HUES64 (cell line): ENCODE data around the gene GATAD2A.

Experiments
- H3K27ac ChIP-seq: 2 replicates; pipeline ENCODE4 v1.7.0; 2013; ENCODE audit warnings: low read depth, low read length, inconsistent platforms
- H3K27me3 ChIP-seq: 2 replicates; pipeline ENCODE4 v1.6.1; 2013; ENCODE audit warnings: mild to moderate bottlenecking, low read length; ENCODE audit not compliant: insufficient read depth
- H3K36me3 ChIP-seq: 2 replicates; pipeline ENCODE4 v1.6.1; 2013; ENCODE audit warnings: mild to moderate bottlenecking, low read length; ENCODE audit not compliant: insufficient read depth
- H3K4me1 ChIP-seq: 2 replicates; pipeline ENCODE4 v1.6.1; 2013; ENCODE audit warnings: mild to moderate bottlenecking, low read length, moderate library complexity; ENCODE audit not compliant: insufficient read depth
- H3K4me3 ChIP-seq: 2 replicates; pipeline ENCODE4 v1.5.1; 2013; ENCODE audit warnings: mild to moderate bottlenecking, low read length, moderate library complexity
- H3K9ac ChIP-seq: 2 replicates; pipeline ENCODE4 v1.6.1; 2013; ENCODE audit warnings: mild to moderate bottlenecking, low read depth, low read length
- H3K9me3 ChIP-seq: 2 replicates; pipeline ENCODE4 v1.6.1; 2013; ENCODE audit warnings: low read depth, low read length; ENCODE audit not compliant: insufficient read depth
- WGBS: fragments of 150-250, 120-280 bp; methylation state at CpG from one replicate; pipeline ENCODE4 v1.1.7; 2013; ENCODE audit warnings: missing lambda C conversion rate; 5-methylcytosine and 5-hydroxymethylcytosine counted together

The GATAD2A gene

GRCh38 chr19:19499272-19499995 lies 94.0 kb downstream of the GATAD2A start:
- Histone ChIP-seq H3K36me3 (peaks cover 96% of the 10 kb centered on the region), H3K9me3 (no peaks in the 10 kb centered on the region), H3K9ac (no peak overlapping the region), H3K4me1 (no peaks in the 10 kb centered on the region), H3K27ac (no peak overlapping the region), H3K4me3 (no peak overlapping the region), H3K27me3 (no peaks in the 10 kb centered on the region)
- 94% methylated on average over 18 of the region's 18 CpGs for WGBS

- Histone ChIP-seq H3K4me3 (no peak overlapping the region), H3K36me3 (peaks cover 100% of the 10 kb centered on the region)
Observed at GRCh38 chr19:19500975-19501644, 95.6 kb downstream of the GATAD2A start.

GRCh38 chr19:19501798-19502197 lies 96.3 kb downstream of the GATAD2A start:
- Histone ChIP-seq H3K4me3 (no peak overlapping the region), H3K9ac (no peak overlapping the region), H3K27ac (no peak overlapping the region), H3K9me3 (no peaks in the 10 kb centered on the region), H3K36me3 (peaks cover 100% of the 10 kb centered on the region), H3K27me3 (no peaks in the 10 kb centered on the region), H3K4me1 (no peaks in the 10 kb centered on the region)
- WGBS = 96% methylated on average over 26 of the region's 26 CpGs

More at GRCh38 chr19:19500975-19501644, 95.6 kb downstream of the GATAD2A start:
- WGBS = 94% methylated on average over 34 of the region's 34 CpGs
- no peak overlapping the region for H3K9ac ChIP-seq
- H3K4me1 ChIP-seq = no peaks in the 10 kb centered on the region
- no peaks in the 10 kb centered on the region for H3K27me3 ChIP-seq
- H3K27ac ChIP-seq = no peak overlapping the region
- H3K9me3 ChIP-seq = no peaks in the 10 kb centered on the region

- Histone ChIP-seq H3K9me3 (no peaks in the 10 kb centered on the region), H3K27me3 (no peaks in the 10 kb centered on the region), H3K36me3 (peaks cover 100% of the 10 kb centered on the region), H3K4me1 (no peaks in the 10 kb centered on the region), H3K4me3 (no peak overlapping the region), H3K27ac (no peak overlapping the region), H3K9ac (no peak overlapping the region)
- WGBS = 97% methylated on average over 19 of the region's 19 CpGs
Observed at GRCh38 chr19:19502281-19502680, 96.8 kb downstream of the GATAD2A start.

- H3K27me3 ChIP-seq = no peaks in the 10 kb centered on the region
- 95% methylated on average over 18 of the region's 18 CpGs for WGBS
- no peak overlapping the region for H3K4me3 ChIP-seq
- H3K9me3 ChIP-seq = no peaks in the 10 kb centered on the region
- H3K27ac ChIP-seq = no peak overlapping the region
- H3K4me1 ChIP-seq = no peaks in the 10 kb centered on the region
- no peak overlapping the region for H3K9ac ChIP-seq
- peaks cover 98% of the 10 kb centered on the region for H3K36me3 ChIP-seq
Observed at GRCh38 chr19:19502808-19503602, 97.5 kb downstream of the GATAD2A start.

GRCh38 chr19:19504754-19505668 lies 99.5 kb downstream of the GATAD2A start:
- Histone ChIP-seq H3K9ac (no peak overlapping the region), H3K4me3 (no peak overlapping the region), H3K36me3 (peaks cover 78% of the 10 kb centered on the region), H3K27me3 (no peaks in the 10 kb centered on the region), H3K4me1 (no peaks in the 10 kb centered on the region), H3K9me3 (no peaks in the 10 kb centered on the region), H3K27ac (no peak overlapping the region)
- 95% methylated on average over 23 of the region's 23 CpGs for WGBS

- Histone ChIP-seq H3K27ac (no peak overlapping the region), H3K4me3 (no peak overlapping the region), H3K4me1 (no peaks in the 10 kb centered on the region), H3K9me3 (no peaks in the 10 kb centered on the region), H3K36me3 (peaks cover 71% of the 10 kb centered on the region), H3K27me3 (no peaks in the 10 kb centered on the region), H3K9ac (no peak overlapping the region)
- 96% methylated on average over 26 of the region's 27 CpGs for WGBS
Observed at GRCh38 chr19:19505669-19506326, 100.3 kb downstream of the GATAD2A start.

GRCh38 chr19:19506592-19506991 lies 101.1 kb downstream of the GATAD2A start:
- Histone ChIP-seq H3K36me3 (peaks cover 63% of the 10 kb centered on the region), H3K4me1 (no peaks in the 10 kb centered on the region), H3K27ac (no peak overlapping the region), H3K9ac (no peak overlapping the region), H3K4me3 (no peak overlapping the region), H3K27me3 (no peaks in the 10 kb centered on the region), H3K9me3 (no peaks in the 10 kb centered on the region)
- WGBS = 97% methylated on average over 12 of the region's 12 CpGs

- H3K36me3 ChIP-seq = peaks cover 55% of the 10 kb centered on the region
- no peak overlapping the region for H3K9ac ChIP-seq
- no peak overlapping the region for H3K4me3 ChIP-seq
- no peaks in the 10 kb centered on the region for H3K9me3 ChIP-seq
- H3K27me3 ChIP-seq = no peaks in the 10 kb centered on the region
- WGBS = 90% methylated on average over 8 of the region's 8 CpGs
- H3K4me1 ChIP-seq = no peaks in the 10 kb centered on the region
- H3K27ac ChIP-seq = no peak overlapping the region
Observed at GRCh38 chr19:19507354-19507753, 101.9 kb downstream of the GATAD2A start.

GRCh38 chr19:19508217-19508616 lies 102.7 kb downstream of the GATAD2A start:
- no peaks in the 10 kb centered on the region for H3K4me1 ChIP-seq
- no peaks in the 10 kb centered on the region for H3K27me3 ChIP-seq
- H3K9ac ChIP-seq = no peak overlapping the region
- H3K27ac ChIP-seq = no peak overlapping the region; the same call in 1 of the 2 replicates
- H3K36me3 ChIP-seq = peaks cover 46% of the 10 kb centered on the region
- WGBS = 93% methylated on average over 11 of the region's 11 CpGs
- no peak overlapping the region for H3K4me3 ChIP-seq
- H3K9me3 ChIP-seq = no peaks in the 10 kb centered on the region
